SK-N-SH (cell line): ENCODE data around the gene PRKCH. TPM values are rescaled to one million over a fixed set of nuclear protein-coding genes. Genes with fewer than 3 reads are reported as not detected.

Experiments
- CTCF ChIA-PET: fragments of 300-600, 350-600 bp; formaldehyde crosslinking; extraction: SDS; loops from one replicate; lab custom pipeline; 2021; lab: Yijun Ruan, JAX
- POLR2A ChIA-PET: fragments of 350-600 bp; sonication (Branson Sonifier 250); formaldehyde crosslinking; extraction: SDS; loops from one replicate; lab custom pipeline; 2020; ENCODE audit warnings: antibody characterized with exemption, inconsistent platforms; lab: Yijun Ruan, JAX
- DNase-seq: peaks from one replicate; pipeline ENCODE4 v3.0.0; 2012
- H2AFZ ChIP-seq: fragments of 200-600 bp; sonication (generic); 2 replicates; pipeline ENCODE4 v1.8.1; 2016; ENCODE audit warnings: antibody characterized with exemption, mild to moderate bottlenecking, low read depth
- H3F3A ChIP-seq: fragments of 200-600 bp; sonication (generic); replicated peaks from 2 replicates; pipeline ENCODE3; 2016; ENCODE audit warnings: antibody characterized with exemption, mild to moderate bottlenecking; ENCODE audit not compliant: insufficient read depth
- H3K27ac ChIP-seq, 2 experiments: fragments of 200-500 bp in 1 of 2; fragments of 200-600 bp in 1 of 2; sonication (Bioruptor generic) in 1 of 2; sonication (generic), shearing (Covaris generic) in 1 of 2; 2 replicates each; pipeline versions ENCODE4 v1.5.1 to v1.6.1; 2014 to 2016; ENCODE audit warnings: low read depth in 2 of 2, inconsistent platforms in 1 of 2, low read length in 1 of 2, mild to moderate bottlenecking in 1 of 2, mixed read lengths in 1 of 2
- H3K27me3 ChIP-seq: fragments of 200-600 bp; sonication (generic), shearing (Covaris generic); 2 replicates; pipeline ENCODE4 v1.6.1; 2016; ENCODE audit warnings: mixed run types; ENCODE audit not compliant: insufficient read depth
- H3K36me3 ChIP-seq, 2 experiments: fragments of 200-500 bp in 1 of 2; fragments of 200-600 bp in 1 of 2; sonication (Bioruptor generic) in 1 of 2; sonication (generic) in 1 of 2; replicated peaks in 1 of 2; 2 replicates each; pipeline versions ENCODE3 to v1.5.1; 2014 to 2016; ENCODE audit warnings: low read length in 1 of 2, mild to moderate bottlenecking in 1 of 2; ENCODE audit not compliant: insufficient read depth in 2 of 2, control insufficient read depth in 1 of 2
- H3K4me1 ChIP-seq, 2 experiments: fragments of 200-500 bp in 1 of 2; fragments of 200-600 bp in 1 of 2; sonication (Bioruptor generic) in 1 of 2; sonication (generic), shearing (Covaris generic) in 1 of 2; 2 replicates each; pipeline versions ENCODE4 v1.5.1 to v1.6.1; 2014 to 2016; ENCODE audit warnings: low read depth in 1 of 2, low read length in 1 of 2, mixed run types in 1 of 2; ENCODE audit not compliant: insufficient read depth in 2 of 2, control insufficient read depth in 1 of 2
- H3K4me2 ChIP-seq: fragments of 200-600 bp; sonication (generic), shearing (Covaris generic); 2 replicates; pipeline ENCODE4 v1.6.1; 2017; ENCODE audit warnings: mixed run types
- H3K4me3 ChIP-seq, 2 experiments: fragments of 200-500 bp in 1 of 2; fragments of 200-600 bp in 1 of 2; sonication (Bioruptor generic) in 1 of 2; sonication (generic), shearing (Covaris generic) in 1 of 2; 2 replicates each; pipeline versions ENCODE4 v1.5.1 to v1.8.1; 2014 to 2016; ENCODE audit warnings: low read depth in 2 of 2, inconsistent platforms in 1 of 2, low read length in 1 of 2, mild to moderate bottlenecking in 1 of 2, mixed read lengths in 1 of 2, moderate library complexity in 1 of 2
- H3K79me2 ChIP-seq: fragments of 200-600 bp; sonication (generic); 2 replicates; pipeline ENCODE4 v1.8.1; 2017; ENCODE audit warnings: mild to moderate bottlenecking; ENCODE audit not compliant: insufficient read depth
- H3K9ac ChIP-seq: fragments of 200-600 bp; sonication (generic); 2 replicates; pipeline ENCODE4 v1.6.1; 2017; ENCODE audit warnings: mixed run types
- H3K9me2 ChIP-seq: fragments of 200-600 bp; sonication (generic); 2 replicates; pipeline ENCODE4 v1.6.1; 2017; ENCODE audit warnings: mixed run types
- H3K9me3 ChIP-seq: fragments of 200-600 bp; sonication (generic); 2 replicates; pipeline ENCODE4 v1.6.1; 2017; ENCODE audit warnings: mixed run types, mild to moderate bottlenecking, moderate library complexity
- H4K20me1 ChIP-seq: fragments of 200-600 bp; sonication (generic); 2 replicates; pipeline ENCODE4 v1.6.1; 2017; ENCODE audit warnings: mild to moderate bottlenecking, mixed run types; ENCODE audit not compliant: insufficient read depth
- ELF1 ChIP-seq: IDR thresholded peaks from 2 replicates; pipeline ENCODE4 v1.4.0; 2012
- FOSL2 ChIP-seq: IDR thresholded peaks from 2 replicates; pipeline ENCODE4 v1.4.0; 2012; ENCODE audit warnings: low read depth, mild to moderate bottlenecking, moderate library complexity, borderline replicate concordance
- MEF2A ChIP-seq: IDR thresholded peaks from 2 replicates; pipeline ENCODE4 v1.4.0; 2012; ENCODE audit warnings: low read depth, borderline replicate concordance
- MXI1 ChIP-seq: IDR thresholded peaks from 2 replicates; pipeline ENCODE4 v1.6.1; 2012; ENCODE audit warnings: mild to moderate bottlenecking, low read depth, low read length, improper control_type of control experiment
- NRF1 ChIP-seq: IDR thresholded peaks from 2 replicates; pipeline ENCODE4 v1.6.1; 2012; ENCODE audit warnings: low read depth, mild to moderate bottlenecking, low read length
- RXRA ChIP-seq: IDR thresholded peaks from 2 replicates; pipeline ENCODE4 v1.4.0; 2012; ENCODE audit warnings: low read depth, mild to moderate bottlenecking, borderline replicate concordance
- YY1 ChIP-seq: IDR thresholded peaks from 2 replicates; pipeline ENCODE4 v1.4.0; 2012; ENCODE audit warnings: low read depth, mild to moderate bottlenecking
- WGBS: methylation state at CpG from one replicate; pipeline ENCODE4 v1.1.6; 2017; ENCODE audit warnings: low lambda C conversion rate; 5-methylcytosine and 5-hydroxymethylcytosine counted together
- polyA plus RNA-seq, 3 experiments: library from polyadenylated mRNA; depleted of rRNA; stranded (reverse); fragments of >200 nt; gene quantifications; 2 replicates each; pipeline ENCODE4 v1.2.3, GENCODE V29; 2012
- TF ChIP-seq, protein P1 (sequence below): IDR thresholded peaks from 2 replicates; pipeline ENCODE4 v1.4.0; 2012; ENCODE audit warnings: low read depth
- TF ChIP-seq, protein P2 (sequence below): IDR thresholded peaks from 2 replicates; pipeline ENCODE4 v1.6.1; 2012; ENCODE audit warnings: mild to moderate bottlenecking, low read depth, low read length, moderate library complexity

Gene PRKCH
- polyA plus RNA-seq, 1 of the 3 experiments (the other 2 are of a cell fraction) = 4.2 TPM

DNA sequence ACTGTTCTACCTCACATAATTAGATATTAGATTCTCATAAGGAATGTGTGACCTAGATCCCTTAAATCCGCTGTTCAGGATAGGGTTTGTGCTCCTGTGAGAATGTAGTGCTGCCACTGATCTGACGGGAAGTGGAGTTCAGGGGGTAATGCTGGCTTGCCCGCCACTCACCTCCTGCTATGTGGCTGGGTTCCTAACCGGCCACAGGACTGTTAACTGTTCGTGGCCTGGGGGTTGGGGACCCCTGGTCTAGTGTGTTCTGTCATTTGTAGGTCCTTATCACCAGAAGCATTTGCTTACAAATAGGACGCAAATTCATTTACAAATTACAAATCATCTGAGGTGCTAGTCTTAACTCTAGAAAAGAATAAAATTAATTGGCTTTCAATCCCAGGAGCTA is 23.8 kb upstream of the PRKCH start:
- 67% methylated on average over 6 of the region's 6 CpGs for WGBS
- Histone ChIP-seq H3K27me3 (no peaks in the 10 kb centered on the region), H2AFZ (no peak overlapping the region), H3K9me2 (no peaks in the 10 kb centered on the region), H3K4me3 (no peak overlapping the region), H3K36me3 (no peaks in the 10 kb centered on the region), H3K79me2 (no peaks in the 10 kb centered on the region), H3K4me1 (no peaks in the 10 kb centered on the region), H3K9ac (no peak overlapping the region), H3K27ac (no peak overlapping the region), H3F3A (no peaks in the 10 kb centered on the region), H3K9me3 (no peaks in the 10 kb centered on the region), H3K4me2 (no peak overlapping the region), H4K20me1 (no peaks in the 10 kb centered on the region)
- POLR2A ChIA-PET = no interaction called here
- no peak for TF ChIP-seq YY1
- no peak for TF ChIP-seq FOSL2
- TF ChIP-seq, protein P1, sequence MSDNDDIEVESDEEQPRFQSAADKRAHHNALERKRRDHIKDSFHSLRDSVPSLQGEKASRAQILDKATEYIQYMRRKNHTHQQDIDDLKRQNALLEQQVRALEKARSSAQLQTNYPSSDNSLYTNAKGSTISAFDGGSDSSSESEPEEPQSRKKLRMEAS = no peak
- no peak for TF ChIP-seq ELF1
- TF ChIP-seq, protein P2, sequence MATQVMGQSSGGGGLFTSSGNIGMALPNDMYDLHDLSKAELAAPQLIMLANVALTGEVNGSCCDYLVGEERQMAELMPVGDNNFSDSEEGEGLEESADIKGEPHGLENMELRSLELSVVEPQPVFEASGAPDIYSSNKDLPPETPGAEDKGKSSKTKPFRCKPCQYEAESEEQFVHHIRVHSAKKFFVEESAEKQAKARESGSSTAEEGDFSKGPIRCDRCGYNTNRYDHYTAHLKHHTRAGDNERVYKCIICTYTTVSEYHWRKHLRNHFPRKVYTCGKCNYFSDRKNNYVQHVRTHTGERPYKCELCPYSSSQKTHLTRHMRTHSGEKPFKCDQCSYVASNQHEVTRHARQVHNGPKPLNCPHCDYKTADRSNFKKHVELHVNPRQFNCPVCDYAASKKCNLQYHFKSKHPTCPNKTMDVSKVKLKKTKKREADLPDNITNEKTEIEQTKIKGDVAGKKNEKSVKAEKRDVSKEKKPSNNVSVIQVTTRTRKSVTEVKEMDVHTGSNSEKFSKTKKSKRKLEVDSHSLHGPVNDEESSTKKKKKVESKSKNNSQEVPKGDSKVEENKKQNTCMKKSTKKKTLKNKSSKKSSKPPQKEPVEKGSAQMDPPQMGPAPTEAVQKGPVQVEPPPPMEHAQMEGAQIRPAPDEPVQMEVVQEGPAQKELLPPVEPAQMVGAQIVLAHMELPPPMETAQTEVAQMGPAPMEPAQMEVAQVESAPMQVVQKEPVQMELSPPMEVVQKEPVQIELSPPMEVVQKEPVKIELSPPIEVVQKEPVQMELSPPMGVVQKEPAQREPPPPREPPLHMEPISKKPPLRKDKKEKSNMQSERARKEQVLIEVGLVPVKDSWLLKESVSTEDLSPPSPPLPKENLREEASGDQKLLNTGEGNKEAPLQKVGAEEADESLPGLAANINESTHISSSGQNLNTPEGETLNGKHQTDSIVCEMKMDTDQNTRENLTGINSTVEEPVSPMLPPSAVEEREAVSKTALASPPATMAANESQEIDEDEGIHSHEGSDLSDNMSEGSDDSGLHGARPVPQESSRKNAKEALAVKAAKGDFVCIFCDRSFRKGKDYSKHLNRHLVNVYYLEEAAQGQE = no peak
- no peak for TF ChIP-seq MEF2A
- CTCF ChIA-PET = interaction anchor here (0.9 to 2.8 kb wide), 4 partner anchors 12 to 829 kb away, joined by 3 to 10 read pairs (median 6); no protein-coding TSS in a partner anchor
- DNase-seq = no peak

DNA sequence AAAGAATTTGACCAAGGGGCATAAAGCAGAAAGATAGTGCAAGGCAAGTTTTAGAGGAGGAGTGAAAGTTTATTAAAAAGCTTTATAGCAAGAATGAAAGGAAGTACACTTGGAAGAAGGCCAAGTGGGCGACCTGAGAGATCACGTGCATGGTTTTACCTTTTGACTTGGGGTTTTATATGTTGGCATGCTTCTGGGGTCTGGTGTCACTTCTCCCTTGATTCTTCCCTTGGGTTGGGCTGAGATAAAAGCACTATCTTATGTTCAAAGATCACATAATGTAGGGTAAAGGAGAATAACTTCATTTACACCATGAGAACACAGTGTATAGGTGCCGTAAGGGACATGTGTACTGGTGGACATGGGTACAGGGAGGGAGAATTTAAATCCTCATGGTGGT is 22.6 kb upstream of the PRKCH start:
- Histone ChIP-seq H3K36me3 (no peaks in the 10 kb centered on the region), H4K20me1 (no peaks in the 10 kb centered on the region), H3K4me2 (no peak overlapping the region), H3K27ac (no peak overlapping the region), H3K4me3 (no peak overlapping the region), H3K4me1 (no peaks in the 10 kb centered on the region), H3K9me2 (no peaks in the 10 kb centered on the region), H3K79me2 (no peaks in the 10 kb centered on the region), H3K9ac (no peak overlapping the region), H2AFZ (no peak overlapping the region), H3F3A (no peaks in the 10 kb centered on the region), H3K27me3 (no peaks in the 10 kb centered on the region), H3K9me3 (no peaks in the 10 kb centered on the region)
- TF ChIP-seq RXRA (no peak), MXI1 (no peak), NRF1 (no peak)
- TF ChIP-seq, protein P2 = no peak
- ChIA-PET CTCF (interaction anchor here (0.9 to 1.6 kb wide), 3 partner anchors 13 to 828 kb away, joined by 3 to 4 read pairs (median 3); no protein-coding TSS in a partner anchor), POLR2A (no interaction called here)
- no peak for DNase-seq
- 87% methylated on average over 3 of the region's 3 CpGs for WGBS
